HepG2 (cell line): ENCODE results near the gene S100A9. TPM values are rescaled to one million over a fixed set of nuclear protein-coding genes. Genes with fewer than 3 reads are reported as not detected.

ENCODE experiments used
- ATAC-seq: fragments of 200-7000 bp; cut with Tn5 transposase; 3 replicates; pipeline ENCODE4 v1.9.1; 2020; ENCODE audit warnings: mild to moderate bottlenecking, moderate library complexity
- BruUV-seq: library from RNA; stranded (reverse); fragments of 400-500 nt; replicated peaks from 2 replicates; lab custom pipeline; 2021; lab: Mats Ljungman, UMichigan
- CTCF ChIA-PET: fragments of 300-600 bp; formaldehyde crosslinking; extraction: SDS; loops from one replicate; lab custom pipeline; 2021; ENCODE audit warnings: low total read pairs, inconsistent platforms, low intra/inter-chr PET ratio; lab: Yijun Ruan, JAX
- POLR2A ChIA-PET: fragments of 350-600 bp; sonication (Branson Sonifier 250); formaldehyde crosslinking; loops from one replicate; lab custom pipeline; 2020; ENCODE audit warnings: antibody characterized with exemption, inconsistent platforms; lab: Yijun Ruan, JAX
- DNase-seq: peaks from one replicate; pipeline ENCODE4 v3.0.0-alpha.2; 2015; ENCODE audit warnings: low spot score
- FAIRE-seq: peaks from 3 replicates; lab custom pipeline; 2011; peaks lifted over from hg19 to GRCh38; lab: Jason Lieb, UNC
- H2AFZ ChIP-seq: one replicate; pipeline ENCODE4 v1.6.1; 2011; ENCODE audit warnings: low read length, inconsistent platforms
- H3K27ac ChIP-seq: fragments of 300-600 bp; 3 replicates; pipeline ENCODE4 v1.8.0; 2011; ENCODE audit warnings: mixed run types, mild to moderate bottlenecking, mixed read lengths, low read length, inconsistent platforms; ENCODE audit not compliant: insufficient read depth; ENCODE audit errors: extremely low read length
- H3K27me3 ChIP-seq, 2 experiments: fragments of 200-600 bp in 1 of 2; 2 replicates in 1 of 2; 3 replicates in 1 of 2; pipeline versions ENCODE4 v1.6.0 to v1.8.0; 2011; ENCODE audit warnings: low read length in 2 of 2, mild to moderate bottlenecking in 2 of 2, moderate library complexity in 2 of 2, inconsistent platforms in 1 of 2; ENCODE audit not compliant: insufficient read depth in 2 of 2, control insufficient read depth in 1 of 2
- H3K36me3 ChIP-seq, 2 experiments: fragments of 200-600 bp in 1 of 2; replicated peaks in 1 of 2; 2 replicates in 1 of 2; 3 replicates in 1 of 2; pipeline versions ENCODE4 v1.5.1 to v1.8.0; 2011; ENCODE audit warnings: low read length in 2 of 2, inconsistent platforms in 1 of 2; ENCODE audit not compliant: insufficient read depth in 2 of 2, control insufficient read depth in 1 of 2
- H3K4me1 ChIP-seq: 2 replicates; pipeline ENCODE4 v1.5.1; 2012; ENCODE audit warnings: low read length, inconsistent platforms; ENCODE audit not compliant: insufficient read depth
- H3K4me2 ChIP-seq: 2 replicates; pipeline ENCODE4 v1.6.0; 2011; ENCODE audit warnings: low read depth, low read length, inconsistent platforms
- H3K4me3 ChIP-seq, 3 experiments: fragments of 200-600 bp in 1 of 3; sonication (generic), shearing (Covaris generic) in 1 of 3; replicated peaks in 1 of 3; 2 replicates each; pipeline ENCODE4 v1.5.1; 2011 to 2016; ENCODE audit warnings: low read length in 3 of 3, inconsistent platforms in 2 of 3, low read depth in 2 of 3, mild to moderate bottlenecking in 2 of 3, control low read depth in 1 of 3, mixed read lengths in 1 of 3; ENCODE audit not compliant: insufficient read depth in 1 of 3
- H3K79me2 ChIP-seq: one replicate; pipeline ENCODE4 v1.6.1; 2011; ENCODE audit warnings: low read length, inconsistent platforms; ENCODE audit not compliant: insufficient read depth
- H3K9ac ChIP-seq: 2 replicates; pipeline ENCODE4 v1.6.0; 2011; ENCODE audit warnings: mild to moderate bottlenecking, low read depth, low read length, inconsistent platforms; ENCODE audit not compliant: insufficient read depth
- H3K9me3 ChIP-seq: 2 replicates; pipeline ENCODE4 v1.5.1; 2012; ENCODE audit warnings: mild to moderate bottlenecking, low read length
- H4K20me1 ChIP-seq: 2 replicates; pipeline ENCODE4 v1.6.0; 2011; ENCODE audit warnings: inconsistent platforms, mild to moderate bottlenecking, low read length, moderate library complexity; ENCODE audit not compliant: insufficient read depth
- ZBTB43 ChIP-seq: sonication (generic); formaldehyde crosslinking; conservative IDR thresholded peaks from 2 replicates; pipeline ENCODE4 v1.4.0; 2020; ENCODE audit warnings: missing genetic modification reagents
- ZNF530 ChIP-seq: sonication (generic); formaldehyde crosslinking; IDR thresholded peaks from 2 replicates; pipeline ENCODE4 v1.5.0; 2020; ENCODE audit warnings: low read depth, mild to moderate bottlenecking, missing genetic modification reagents
- ZNF629 ChIP-seq: sonication (generic); formaldehyde crosslinking; conservative IDR thresholded peaks from 2 replicates; pipeline ENCODE4 v1.5.0; 2020; ENCODE audit warnings: missing genetic modification reagents
- ZSCAN20 ChIP-seq: sonication (generic); formaldehyde crosslinking; IDR thresholded peaks from 2 replicates; pipeline ENCODE4 v1.4.0; 2020; ENCODE audit warnings: missing genetic modification reagents, mild to moderate bottlenecking, borderline replicate concordance
- ZSCAN25 ChIP-seq: sonication (generic); formaldehyde crosslinking; IDR thresholded peaks from 2 replicates; pipeline ENCODE4 v1.8.0; 2022; ENCODE audit warnings: mild to moderate bottlenecking, missing genetic modification reagents
- WGBS: methylation state at CpG from one replicate; pipeline ENCODE4 v1.1.6; 2017; ENCODE audit warnings: low lambda C conversion rate; 5-methylcytosine and 5-hydroxymethylcytosine counted together
- in situ Hi-C: cut with HindIII; loops from 2 replicates; pipeline ENCODE4 v1.10.0; 2017; ENCODE audit warnings: low pct_unique_long_range_greater_than_20kb; ENCODE audit not compliant: extremely low pct_ligation_motif_present
- intact Hi-C: fragments of 100-400 bp; cut with micrococcal nuclease; formaldehyde crosslinking; loops from one replicate; pipeline ENCODE4 v1.10.0; 2022; ENCODE audit not compliant: unreplicated experiment
- polyA plus RNA-seq, 8 experiments: library from polyadenylated mRNA; depleted of rRNA in 3 of 8; stranded (reverse) in 7 of 8; unstranded in 1 of 8; fragments of >200 nt; fragmentation: Illumina TruSeq in 4 of 8; extraction: Trizol in 4 of 8; gene quantifications; 2 replicates each; pipeline versions ENCODE4 v1.2.1 to v1.2.3, GENCODE V29; 2011 to 2016; ENCODE audit warnings: low read depth in 4 of 8, missing spikeins in 1 of 8, mixed read lengths in 1 of 8; ENCODE audit not compliant: insufficient read depth in 1 of 8
- total RNA-seq, 5 experiments: library from RNA; depleted of rRNA; stranded (reverse); fragments of >200 nt; fragmentation: Illumina TruSeq; extraction: Trizol; gene quantifications; 2 replicates each; pipeline ENCODE4 v1.2.3, GENCODE V29; 2016; ENCODE audit warnings: low read depth in 1 of 5
- TF ChIP-seq, protein P1 (sequence below): sonication (generic); formaldehyde crosslinking; IDR thresholded peaks from 2 replicates; pipeline ENCODE4 v1.4.0; 2020; ENCODE audit warnings: missing genetic modification reagents, low read depth, mild to moderate bottlenecking, borderline replicate concordance

S100A9 gene
- total and polyA plus RNA-seq, 2 of the 13 experiments (the other 11 are each of a cell fraction or from before 2014, with no cell fraction given): 0.31 to 0.69 TPM

DNA sequence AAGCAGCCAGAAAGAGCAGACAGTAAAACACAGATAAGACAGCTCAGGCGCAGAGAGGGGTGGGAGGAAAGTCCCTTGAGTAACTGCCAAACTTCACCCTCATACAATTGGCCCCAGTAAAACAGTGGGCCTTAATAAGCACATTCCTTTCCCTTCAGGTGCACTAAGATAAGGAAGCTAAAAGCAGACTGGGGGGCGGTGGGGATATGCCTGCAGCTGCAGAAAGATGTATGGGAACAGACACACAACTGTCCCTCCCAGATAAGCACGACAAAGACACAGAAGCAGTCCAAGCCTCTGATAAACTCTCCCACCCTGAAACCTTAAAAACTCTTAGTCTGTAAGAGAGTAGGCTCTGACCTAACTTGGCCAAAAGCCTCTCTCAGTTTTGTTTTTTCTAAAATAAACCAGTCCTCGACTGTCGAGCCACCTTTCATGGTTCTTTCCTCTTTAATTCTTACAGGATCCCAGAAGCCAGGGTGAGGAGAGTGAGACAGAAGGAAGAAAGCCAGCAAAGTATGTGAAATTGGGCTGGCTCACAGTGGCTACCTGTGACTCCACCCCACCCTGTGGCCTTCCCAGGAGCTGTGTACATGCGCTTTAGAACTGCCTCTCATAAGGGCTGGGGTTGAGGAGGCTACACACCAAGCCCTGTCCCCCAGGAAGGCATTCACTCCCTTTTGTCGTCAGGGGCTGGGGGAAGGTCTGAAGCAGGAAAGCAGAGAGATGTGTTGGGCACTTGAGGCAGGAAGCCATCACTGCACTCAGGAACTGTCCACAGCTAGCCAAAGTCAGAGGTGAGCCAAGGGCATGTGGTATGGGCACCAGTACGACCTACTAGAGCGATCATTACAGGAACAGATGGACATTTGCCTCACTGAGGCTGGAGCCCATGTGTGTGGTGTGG lies 13.6 kb upstream of the S100A9 start:
- no peak overlapping the region for H3K9ac ChIP-seq
- no peaks in the 10 kb centered on the region for H3K79me2 ChIP-seq
- no peak overlapping the region for H2AFZ ChIP-seq
- FAIRE-seq (no peak), ATAC-seq (no peak), DNase-seq (no peak)
- no TSS peak for BruUV-seq
- no peaks in the 10 kb centered on the region for H3K36me3 ChIP-seq
- in situ Hi-C loops: no loop called here
- 22% methylated on average over 9 of the region's 9 CpGs for WGBS
- no peaks in the 10 kb centered on the region for H3K4me1 ChIP-seq
- no peak overlapping the region for H3K27ac ChIP-seq
- POLR2A ChIA-PET: no interaction called here
- H3K9me3 ChIP-seq: no peaks in the 10 kb centered on the region
- H3K4me2 ChIP-seq: no peak overlapping the region
- CTCF ChIA-PET: no interaction called here
- H4K20me1 ChIP-seq: no peaks in the 10 kb centered on the region
- no peak overlapping the region for H3K4me3 ChIP-seq
- intact Hi-C loops: no loop called here
- H3K27me3 ChIP-seq: peaks cover 2 to 6% of the 10 kb centered on the region in 2 experiments; a peak in 2 of 5 replicates
- TF ChIP-seq ZSCAN20 (CRISPR knock-in tag): no peak
- no peak for TF ChIP-seq ZNF629 (CRISPR knock-in tag)
- TF ChIP-seq, protein P1, sequence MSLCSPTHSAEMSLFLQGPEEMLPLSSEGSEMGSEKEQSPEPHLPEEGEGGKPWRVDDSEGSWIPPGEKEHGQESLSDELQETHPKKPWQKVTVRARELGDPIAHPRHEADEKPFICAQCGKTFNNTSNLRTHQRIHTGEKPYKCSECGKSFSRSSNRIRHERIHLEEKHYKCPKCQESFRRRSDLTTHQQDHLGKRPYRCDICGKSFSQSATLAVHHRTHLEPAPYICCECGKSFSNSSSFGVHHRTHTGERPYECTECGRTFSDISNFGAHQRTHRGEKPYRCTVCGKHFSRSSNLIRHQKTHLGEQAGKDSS (CRISPR knock-in tag): no peak
- TF ChIP-seq ZNF530: no peak
- TF ChIP-seq ZBTB43 (CRISPR knock-in tag): no peak
- TF ChIP-seq ZSCAN25: no peak
